H1 (cell line): Measurements from ENCODE around the gene HIVEP2. TPM values are rescaled to one million over a fixed set of nuclear protein-coding genes. Genes with fewer than 3 reads are reported as not detected.

ENCODE experiments used
- BRCA1 ChIP-seq: IDR thresholded peaks from 2 replicates; pipeline ENCODE4 v1.6.1; 2012; ENCODE audit warnings: low read depth, low read length, improper control_type of control experiment
- CHD7 ChIP-seq: fragments of 300-600 bp; sonication (generic); IDR thresholded peaks from 2 replicates; pipeline ENCODE4 v1.7.1; 2012; ENCODE audit warnings: low read length, moderate library complexity, mild to moderate bottlenecking, inconsistent platforms; ENCODE audit not compliant: insufficient replicate concordance
- GABPA ChIP-seq: IDR thresholded peaks from 2 replicates; pipeline ENCODE4 v1.6.1; 2011; ENCODE audit warnings: mild to moderate bottlenecking, low read length, moderate library complexity, borderline replicate concordance; ENCODE audit not compliant: insufficient read depth
- HDAC2 ChIP-seq, 2 experiments: fragments of 300-600 bp in 1 of 2; sonication (generic) in 1 of 2; IDR thresholded peaks; 2 replicates each; pipeline ENCODE4 v1.6.1; 2011 to 2012; ENCODE audit warnings: low read depth in 2 of 2, low read length in 2 of 2, mild to moderate bottlenecking in 2 of 2, moderate library complexity in 2 of 2, borderline replicate concordance in 1 of 2, inconsistent platforms in 1 of 2
- POU5F1 ChIP-seq: IDR thresholded peaks from 2 replicates; pipeline ENCODE4 v1.6.1; 2011; ENCODE audit warnings: low read depth, mild to moderate bottlenecking, low read length, moderate library complexity
- RFX5 ChIP-seq: IDR thresholded peaks from 2 replicates; pipeline ENCODE4 v1.6.1; 2011; ENCODE audit warnings: low read depth, low read length, improper control_type of control experiment, borderline replicate concordance
- SIX5 ChIP-seq: IDR thresholded peaks from 2 replicates; pipeline ENCODE4 v1.6.1; 2011; ENCODE audit warnings: mild to moderate bottlenecking, low read depth, low read length
- SP1 ChIP-seq: IDR thresholded peaks from 2 replicates; pipeline ENCODE4 v1.6.1; 2011; ENCODE audit warnings: low read depth, low read length
- TAF1 ChIP-seq: IDR thresholded peaks from 2 replicates; pipeline ENCODE4 v1.6.1; 2011; ENCODE audit warnings: mild to moderate bottlenecking, low read depth, low read length
- TAF7 ChIP-seq: optimal IDR thresholded peaks from 2 replicates; pipeline ENCODE3; 2011; ENCODE audit warnings: low read depth, mild to moderate bottlenecking, inconsistent platforms, low read length, moderate library complexity, borderline replicate concordance
- TCF12 ChIP-seq: IDR thresholded peaks from 2 replicates; pipeline ENCODE4 v1.6.1; 2011; ENCODE audit warnings: low read depth, mild to moderate bottlenecking, low read length
- polyA plus RNA-seq, 7 experiments: library from polyadenylated mRNA; depleted of rRNA in 3 of 7; stranded (reverse) in 5 of 7; unstranded in 2 of 7; fragments of >200 nt in 5 of 7; fragments of 200-250 nt in 2 of 7; gene quantifications; 1 replicate in 5 of 7; 2 replicates in 1 of 7; 4 replicates in 1 of 7; pipeline versions ENCODE4 v1.2.1 to v1.2.3, GENCODE V29; 2011 to 2013; ENCODE audit warnings: missing spikeins in 2 of 7, mixed read lengths in 2 of 7
- total RNA-seq: library from RNA; stranded (reverse); fragmentation: NEBNext Ultra II Directional; extraction: Animal tissue kit (Norgen Biotek cat#: 25700); gene quantifications from 2 replicates; pipeline ENCODE4 v1.2.1, GENCODE V29; 2021
- TF ChIP-seq, protein P1 (sequence below): IDR thresholded peaks from 2 replicates; pipeline ENCODE4 v1.6.1; 2012; ENCODE audit warnings: inconsistent platforms

HIVEP2 gene
- total and polyA plus RNA-seq, 2 of the 8 experiments (the other 6 are each of a cell fraction or from before 2014, with no cell fraction given): 2.2 to 6.1 TPM

DNA sequence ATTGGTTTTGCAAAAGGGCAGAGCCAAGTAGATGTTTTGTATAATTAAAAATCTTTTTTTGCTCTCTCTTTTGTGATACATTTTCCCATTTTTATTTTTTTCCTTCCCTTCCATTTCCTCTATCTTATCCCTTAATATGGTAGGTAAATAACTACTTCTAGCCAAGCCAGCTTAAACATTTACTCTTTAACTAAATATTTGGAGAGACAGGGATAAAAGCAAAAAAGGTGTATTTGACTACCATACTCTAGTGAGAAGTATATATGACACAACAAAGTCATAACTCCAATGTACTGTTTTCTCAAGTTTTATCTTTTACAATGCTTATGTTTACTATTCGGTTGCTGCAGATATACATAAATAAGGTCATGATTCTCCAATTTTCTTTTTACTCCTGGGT is 154.7 kb downstream of the HIVEP2 start (continued):
- no peak for TF ChIP-seq CHD7
- TF ChIP-seq SIX5: no peak
- TF ChIP-seq RFX5: no peak
- TF ChIP-seq SP1: no peak
- no peak for TF ChIP-seq TAF1
- no peak for TF ChIP-seq GABPA
- TF ChIP-seq BRCA1: no peak
- TF ChIP-seq HDAC2 (IDR thresholded peaks at IDR 0.05; ENCODE audit: borderline replicate concordance in 1 of 2, low read depth in 2 of 2, low read length in 2 of 2): no peak
- no peak for TF ChIP-seq TCF12
- TF ChIP-seq, protein P1, sequence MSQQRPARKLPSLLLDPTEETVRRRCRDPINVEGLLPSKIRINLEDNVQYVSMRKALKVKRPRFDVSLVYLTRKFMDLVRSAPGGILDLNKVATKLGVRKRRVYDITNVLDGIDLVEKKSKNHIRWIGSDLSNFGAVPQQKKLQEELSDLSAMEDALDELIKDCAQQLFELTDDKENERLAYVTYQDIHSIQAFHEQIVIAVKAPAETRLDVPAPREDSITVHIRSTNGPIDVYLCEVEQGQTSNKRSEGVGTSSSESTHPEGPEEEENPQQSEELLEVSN: no peak
- no peak for TF ChIP-seq POU5F1
- no peak for TF ChIP-seq TAF7
